SK-N-SH (cell line): Measurements from ENCODE around the gene LRRC51. TPM values are rescaled to one million over a fixed set of nuclear protein-coding genes. Genes with fewer than 3 reads are reported as not detected.
A peak's percentile ranks its signal among the peaks of the same experiment; 100 is the strongest.

Experiments
- CTCF ChIA-PET: fragments of 300-600, 350-600 bp; formaldehyde crosslinking; extraction: SDS; loops from one replicate; lab custom pipeline; 2021; lab: Yijun Ruan, JAX
- POLR2A ChIA-PET: fragments of 350-600 bp; sonication (Branson Sonifier 250); formaldehyde crosslinking; extraction: SDS; loops from one replicate; lab custom pipeline; 2020; ENCODE audit warnings: antibody characterized with exemption, inconsistent platforms; lab: Yijun Ruan, JAX
- DNase-seq: peaks from one replicate; pipeline ENCODE4 v3.0.0; 2012
- H2AFZ ChIP-seq: fragments of 200-600 bp; sonication (generic); 2 replicates; pipeline ENCODE4 v1.8.1; 2016; ENCODE audit warnings: antibody characterized with exemption, mild to moderate bottlenecking, low read depth
- H3F3A ChIP-seq: fragments of 200-600 bp; sonication (generic); replicated peaks from 2 replicates; pipeline ENCODE3; 2016; ENCODE audit warnings: antibody characterized with exemption, mild to moderate bottlenecking; ENCODE audit not compliant: insufficient read depth
- H3K27ac ChIP-seq, 2 experiments: fragments of 200-500 bp in 1 of 2; fragments of 200-600 bp in 1 of 2; sonication (Bioruptor generic) in 1 of 2; sonication (generic), shearing (Covaris generic) in 1 of 2; 2 replicates each; pipeline versions ENCODE4 v1.5.1 to v1.6.1; 2014 to 2016; ENCODE audit warnings: low read depth in 2 of 2, inconsistent platforms in 1 of 2, low read length in 1 of 2, mild to moderate bottlenecking in 1 of 2, mixed read lengths in 1 of 2
- H3K27me3 ChIP-seq: fragments of 200-600 bp; sonication (generic), shearing (Covaris generic); 2 replicates; pipeline ENCODE4 v1.6.1; 2016; ENCODE audit warnings: mixed run types; ENCODE audit not compliant: insufficient read depth
- H3K36me3 ChIP-seq, 2 experiments: fragments of 200-500 bp in 1 of 2; fragments of 200-600 bp in 1 of 2; sonication (Bioruptor generic) in 1 of 2; sonication (generic) in 1 of 2; replicated peaks in 1 of 2; 2 replicates each; pipeline versions ENCODE3 to v1.5.1; 2014 to 2016; ENCODE audit warnings: low read length in 1 of 2, mild to moderate bottlenecking in 1 of 2; ENCODE audit not compliant: insufficient read depth in 2 of 2, control insufficient read depth in 1 of 2
- H3K4me1 ChIP-seq, 2 experiments: fragments of 200-500 bp in 1 of 2; fragments of 200-600 bp in 1 of 2; sonication (Bioruptor generic) in 1 of 2; sonication (generic), shearing (Covaris generic) in 1 of 2; 2 replicates each; pipeline versions ENCODE4 v1.5.1 to v1.6.1; 2014 to 2016; ENCODE audit warnings: low read depth in 1 of 2, low read length in 1 of 2, mixed run types in 1 of 2; ENCODE audit not compliant: insufficient read depth in 2 of 2, control insufficient read depth in 1 of 2
- H3K4me2 ChIP-seq: fragments of 200-600 bp; sonication (generic), shearing (Covaris generic); 2 replicates; pipeline ENCODE4 v1.6.1; 2017; ENCODE audit warnings: mixed run types
- H3K4me3 ChIP-seq, 2 experiments: fragments of 200-500 bp in 1 of 2; fragments of 200-600 bp in 1 of 2; sonication (Bioruptor generic) in 1 of 2; sonication (generic), shearing (Covaris generic) in 1 of 2; 2 replicates each; pipeline versions ENCODE4 v1.5.1 to v1.8.1; 2014 to 2016; ENCODE audit warnings: low read depth in 2 of 2, inconsistent platforms in 1 of 2, low read length in 1 of 2, mild to moderate bottlenecking in 1 of 2, mixed read lengths in 1 of 2, moderate library complexity in 1 of 2
- H3K79me2 ChIP-seq: fragments of 200-600 bp; sonication (generic); 2 replicates; pipeline ENCODE4 v1.8.1; 2017; ENCODE audit warnings: mild to moderate bottlenecking; ENCODE audit not compliant: insufficient read depth
- H3K9ac ChIP-seq: fragments of 200-600 bp; sonication (generic); 2 replicates; pipeline ENCODE4 v1.6.1; 2017; ENCODE audit warnings: mixed run types
- H3K9me2 ChIP-seq: fragments of 200-600 bp; sonication (generic); 2 replicates; pipeline ENCODE4 v1.6.1; 2017; ENCODE audit warnings: mixed run types
- H3K9me3 ChIP-seq: fragments of 200-600 bp; sonication (generic); 2 replicates; pipeline ENCODE4 v1.6.1; 2017; ENCODE audit warnings: mixed run types, mild to moderate bottlenecking, moderate library complexity
- H4K20me1 ChIP-seq: fragments of 200-600 bp; sonication (generic); 2 replicates; pipeline ENCODE4 v1.6.1; 2017; ENCODE audit warnings: mild to moderate bottlenecking, mixed run types; ENCODE audit not compliant: insufficient read depth
- ELF1 ChIP-seq: IDR thresholded peaks from 2 replicates; pipeline ENCODE4 v1.4.0; 2012
- EP300 ChIP-seq, 2 experiments: IDR thresholded peaks; 2 replicates each; pipeline versions ENCODE4 v1.4.0 to v1.6.1; 2012; ENCODE audit warnings: borderline replicate concordance in 1 of 2, low read depth in 1 of 2, low read length in 1 of 2
- EZH2phosphoT487 ChIP-seq: fragments of 200-600 bp; sonication (generic); IDR thresholded peaks from 2 replicates; pipeline ENCODE4 v1.6.1; 2017; ENCODE audit warnings: low read depth, mixed run types, mild to moderate bottlenecking, antibody characterized with exemption, moderate library complexity, borderline replicate concordance
- FOSL2 ChIP-seq: IDR thresholded peaks from 2 replicates; pipeline ENCODE4 v1.4.0; 2012; ENCODE audit warnings: low read depth, mild to moderate bottlenecking, moderate library complexity, borderline replicate concordance
- FOXJ3 ChIP-seq: sonication (generic); formaldehyde crosslinking; IDR thresholded peaks from 2 replicates; pipeline ENCODE4 v1.5.1; 2020; ENCODE audit warnings: mild to moderate bottlenecking, missing genetic modification reagents
- FOXM1 ChIP-seq: IDR thresholded peaks from 2 replicates; pipeline ENCODE4 v1.4.0; 2012; ENCODE audit warnings: low read depth, mild to moderate bottlenecking
- MEF2A ChIP-seq: IDR thresholded peaks from 2 replicates; pipeline ENCODE4 v1.4.0; 2012; ENCODE audit warnings: low read depth, borderline replicate concordance
- MXI1 ChIP-seq: IDR thresholded peaks from 2 replicates; pipeline ENCODE4 v1.6.1; 2012; ENCODE audit warnings: mild to moderate bottlenecking, low read depth, low read length, improper control_type of control experiment
- RXRA ChIP-seq: IDR thresholded peaks from 2 replicates; pipeline ENCODE4 v1.4.0; 2012; ENCODE audit warnings: low read depth, mild to moderate bottlenecking, borderline replicate concordance
- SIN3A ChIP-seq: IDR thresholded peaks from 2 replicates; pipeline ENCODE4 v1.6.1; 2012; ENCODE audit warnings: low read depth, mild to moderate bottlenecking, low read length, moderate library complexity, borderline replicate concordance
- TAF1 ChIP-seq: IDR thresholded peaks from 2 replicates; pipeline ENCODE4 v1.6.1; 2012; ENCODE audit warnings: low read depth, mild to moderate bottlenecking, low read length, moderate library complexity, borderline replicate concordance
- TEAD4 ChIP-seq: IDR thresholded peaks from 2 replicates; pipeline ENCODE4 v1.4.0; 2012; ENCODE audit warnings: mild to moderate bottlenecking, borderline replicate concordance; ENCODE audit not compliant: insufficient read depth
- YY1 ChIP-seq: IDR thresholded peaks from 2 replicates; pipeline ENCODE4 v1.4.0; 2012; ENCODE audit warnings: low read depth, mild to moderate bottlenecking
- WGBS: methylation state at CpG from one replicate; pipeline ENCODE4 v1.1.6; 2017; ENCODE audit warnings: low lambda C conversion rate; 5-methylcytosine and 5-hydroxymethylcytosine counted together
- polyA plus RNA-seq, 3 experiments: library from polyadenylated mRNA; depleted of rRNA; stranded (reverse); fragments of >200 nt; gene quantifications; 2 replicates each; pipeline ENCODE4 v1.2.3, GENCODE V29; 2012
- TF ChIP-seq, protein P1 (sequence below): fragments of 200-600 bp; sonication (generic); IDR thresholded peaks from 2 replicates; pipeline ENCODE4 v1.6.1; 2017; ENCODE audit warnings: antibody characterized with exemption, mild to moderate bottlenecking, moderate library complexity
- TF ChIP-seq, protein P2 (sequence below): IDR thresholded peaks from 2 replicates; pipeline ENCODE4 v1.4.0; 2012; ENCODE audit warnings: low read depth, borderline replicate concordance
- TF ChIP-seq, protein P3 (sequence below): IDR thresholded peaks from 2 replicates; pipeline ENCODE4 v1.4.0; 2012; ENCODE audit warnings: low read depth, borderline replicate concordance

LRRC51 gene
- polyA plus RNA-seq, 1 of the 3 experiments (the other 2 are of a cell fraction) = 7.3 TPM

DNA sequence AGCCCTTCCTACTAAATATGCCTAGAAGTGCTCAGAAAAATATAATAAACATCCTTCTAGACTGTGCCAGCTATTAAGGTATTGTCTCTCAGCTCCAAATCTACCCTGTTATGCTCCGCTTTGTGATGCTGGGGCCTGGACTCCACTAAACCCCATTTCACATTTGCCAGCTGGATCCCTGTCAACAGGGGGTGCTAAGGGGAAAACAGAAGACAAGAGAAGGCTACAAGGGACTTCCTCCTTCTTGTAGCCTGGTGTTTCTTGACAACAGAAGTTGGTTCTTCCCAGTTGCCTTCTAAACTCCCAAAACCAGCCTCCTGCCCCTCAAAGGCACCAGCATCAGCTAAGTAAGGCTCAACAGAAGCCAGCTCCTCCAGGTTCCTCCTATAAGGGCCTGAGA is 5.5 kb upstream of the LRRC51 start:
- Histone ChIP-seq H3K27me3 (no peaks in the 10 kb centered on the region), H3K9me2 (no peaks in the 10 kb centered on the region), H3K36me3 (peaks cover 0 to 4% of the 10 kb centered on the region in 2 experiments), H3K9me3 (no peaks in the 10 kb centered on the region), H3K79me2 (peaks cover 96% of the 10 kb centered on the region), H3K4me3 (no peak overlapping the region), H2AFZ (no peak overlapping the region), H4K20me1 (no peaks in the 10 kb centered on the region), H3K4me2 (no peak overlapping the region), H3K9ac (no peak overlapping the region), H3K4me1 (peaks cover 7 to 34% of the 10 kb centered on the region in 2 experiments), H3F3A (peaks cover 30% of the 10 kb centered on the region), H3K27ac (peak overlapping the region; percentile 4 to 12; a peak in 1 of 4 replicates)
- DNase-seq = no peak
- 100% methylated on average over 1 of the region's 1 CpG for WGBS
- CTCF ChIA-PET = interaction anchor here (0.8 to 3.2 kb wide), 5 partner anchors 13 to 97 kb away, joined by 3 to 16 read pairs (median 5); no protein-coding TSS in a partner anchor
- POLR2A ChIA-PET = no interaction called here
- no peak for TF ChIP-seq MXI1
- TF ChIP-seq, protein P1, sequence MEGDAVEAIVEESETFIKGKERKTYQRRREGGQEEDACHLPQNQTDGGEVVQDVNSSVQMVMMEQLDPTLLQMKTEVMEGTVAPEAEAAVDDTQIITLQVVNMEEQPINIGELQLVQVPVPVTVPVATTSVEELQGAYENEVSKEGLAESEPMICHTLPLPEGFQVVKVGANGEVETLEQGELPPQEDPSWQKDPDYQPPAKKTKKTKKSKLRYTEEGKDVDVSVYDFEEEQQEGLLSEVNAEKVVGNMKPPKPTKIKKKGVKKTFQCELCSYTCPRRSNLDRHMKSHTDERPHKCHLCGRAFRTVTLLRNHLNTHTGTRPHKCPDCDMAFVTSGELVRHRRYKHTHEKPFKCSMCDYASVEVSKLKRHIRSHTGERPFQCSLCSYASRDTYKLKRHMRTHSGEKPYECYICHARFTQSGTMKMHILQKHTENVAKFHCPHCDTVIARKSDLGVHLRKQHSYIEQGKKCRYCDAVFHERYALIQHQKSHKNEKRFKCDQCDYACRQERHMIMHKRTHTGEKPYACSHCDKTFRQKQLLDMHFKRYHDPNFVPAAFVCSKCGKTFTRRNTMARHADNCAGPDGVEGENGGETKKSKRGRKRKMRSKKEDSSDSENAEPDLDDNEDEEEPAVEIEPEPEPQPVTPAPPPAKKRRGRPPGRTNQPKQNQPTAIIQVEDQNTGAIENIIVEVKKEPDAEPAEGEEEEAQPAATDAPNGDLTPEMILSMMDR = peak; percentile 30
- TF ChIP-seq, all 33 proteins: peak for 1

DNA sequence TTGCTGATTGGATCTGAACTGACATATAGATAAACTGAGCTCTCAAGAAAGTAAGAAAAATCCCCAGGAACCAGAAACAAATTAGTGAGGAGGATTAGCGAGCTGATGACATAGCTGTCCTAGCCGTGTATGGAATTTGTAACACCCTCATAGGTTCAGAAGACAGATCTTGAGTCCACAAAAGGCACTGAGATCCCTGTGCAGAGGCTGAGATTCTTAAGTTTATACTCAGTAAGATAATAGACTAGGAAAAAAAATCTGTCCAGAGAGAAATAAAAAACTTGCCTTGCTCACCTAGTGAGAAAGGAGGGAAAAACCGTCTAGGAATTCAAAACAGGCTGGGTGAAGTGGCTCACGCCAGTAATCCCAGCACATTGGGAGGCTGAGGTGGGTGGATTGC is 4.9 kb upstream of the LRRC51 start:
- H3K9ac ChIP-seq = no peak overlapping the region
- 96% methylated on average over 4 of the region's 4 CpGs for WGBS
- peak overlapping the region in 1 of 2 experiments; percentile 12; a peak in 1 of 4 replicates for H3K27ac ChIP-seq
- no peak overlapping the region for H3K4me2 ChIP-seq
- peaks cover 0 to 4% of the 10 kb centered on the region in 2 experiments for H3K36me3 ChIP-seq
- H3K4me3 ChIP-seq = no peak overlapping the region
- no peaks in the 10 kb centered on the region for H3K9me2 ChIP-seq
- no peaks in the 10 kb centered on the region for H3K27me3 ChIP-seq
- H2AFZ ChIP-seq = no peak overlapping the region
- no peaks in the 10 kb centered on the region for H3K9me3 ChIP-seq
- H3F3A ChIP-seq = peaks cover 27% of the 10 kb centered on the region
- peaks cover 6 to 27% of the 10 kb centered on the region in 2 experiments for H3K4me1 ChIP-seq
- ChIA-PET CTCF (interaction anchor here (0.9 to 3.2 kb wide), 3 partner anchors 13 to 51 kb away, joined by 5 to 16 read pairs (median 5); no protein-coding TSS in a partner anchor), POLR2A (no interaction called here)
- no peak for DNase-seq
- TF ChIP-seq FOSL2 = no peak
- TF ChIP-seq FOXM1 = no peak
- TF ChIP-seq EZH2phosphoT487 = no peak
- no peak for TF ChIP-seq FOXJ3
- no peak for TF ChIP-seq YY1
- peaks cover 90% of the 10 kb centered on the region for H3K79me2 ChIP-seq
- H4K20me1 ChIP-seq = no peaks in the 10 kb centered on the region

DNA sequence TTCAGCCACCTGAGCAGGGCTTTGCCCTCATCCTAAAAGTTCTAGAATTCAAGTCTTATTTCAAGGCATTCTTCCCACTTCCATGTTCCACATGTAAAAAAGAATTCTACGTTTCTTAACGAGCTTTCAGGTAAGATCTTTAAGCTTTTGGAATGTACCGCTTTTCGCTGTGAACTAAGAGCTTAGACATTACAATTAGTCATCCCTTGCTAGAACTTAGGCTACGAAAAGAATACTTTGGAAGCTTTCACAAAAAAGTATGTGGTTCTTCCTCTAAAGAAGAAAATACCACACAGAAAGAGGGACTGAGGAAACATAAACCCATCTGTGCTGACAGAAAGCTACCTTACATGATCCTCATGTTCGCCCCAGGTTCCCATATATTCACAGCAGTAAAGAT is 2.2 kb upstream of the LRRC51 start:
- Histone ChIP-seq H3K9ac (peak overlapping the region; percentile 78; the same call in 1 of the 2 replicates), H3K9me2 (no peaks in the 10 kb centered on the region), H2AFZ (peak overlapping the region; percentile 37; the same call in 1 of the 2 replicates), H3K4me3 (peak overlapping the region; percentile 70 to 78; a peak in 2 of 4 replicates), H3K79me2 (peaks cover 66% of the 10 kb centered on the region), H3K27ac (peak overlapping the region; percentile 53 to 88; a peak in 3 of 4 replicates), H3F3A (peaks cover 1% of the 10 kb centered on the region), H3K27me3 (no peaks in the 10 kb centered on the region), H3K36me3 (peaks cover 0 to 4% of the 10 kb centered on the region in 2 experiments), H3K4me2 (peak overlapping the region; percentile 79), H3K9me3 (no peaks in the 10 kb centered on the region), H3K4me1 (peaks cover 5 to 8% of the 10 kb centered on the region in 2 experiments; a peak in 2 of 4 replicates), H4K20me1 (no peaks in the 10 kb centered on the region)
- WGBS = 80% methylated on average over 6 of the region's 6 CpGs
- CTCF ChIA-PET = interaction anchor here (0.7 to 2.1 kb wide), 8 partner anchors 8 to 353 kb away, joined by 3 to 14 read pairs (median 4); no protein-coding TSS in a partner anchor
- POLR2A ChIA-PET = interaction anchor here (1.4 to 1.6 kb wide), 2 partner anchors 38 to 40 kb away, joined by 3 to 5 read pairs; no protein-coding TSS in a partner anchor
- DNase-seq = no peak
- TF ChIP-seq YY1 = no peak
- no peak for TF ChIP-seq TEAD4
- TF ChIP-seq RXRA = no peak
- no peak for TF ChIP-seq EP300 (IDR thresholded peaks at IDR 0.05; ENCODE audit: borderline replicate concordance in 1 of 2, low read depth in 1 of 2, low read length in 1 of 2)
- TF ChIP-seq MXI1 = no peak
- no peak for TF ChIP-seq TAF1
- no peak for TF ChIP-seq ELF1
- TF ChIP-seq, protein P2, sequence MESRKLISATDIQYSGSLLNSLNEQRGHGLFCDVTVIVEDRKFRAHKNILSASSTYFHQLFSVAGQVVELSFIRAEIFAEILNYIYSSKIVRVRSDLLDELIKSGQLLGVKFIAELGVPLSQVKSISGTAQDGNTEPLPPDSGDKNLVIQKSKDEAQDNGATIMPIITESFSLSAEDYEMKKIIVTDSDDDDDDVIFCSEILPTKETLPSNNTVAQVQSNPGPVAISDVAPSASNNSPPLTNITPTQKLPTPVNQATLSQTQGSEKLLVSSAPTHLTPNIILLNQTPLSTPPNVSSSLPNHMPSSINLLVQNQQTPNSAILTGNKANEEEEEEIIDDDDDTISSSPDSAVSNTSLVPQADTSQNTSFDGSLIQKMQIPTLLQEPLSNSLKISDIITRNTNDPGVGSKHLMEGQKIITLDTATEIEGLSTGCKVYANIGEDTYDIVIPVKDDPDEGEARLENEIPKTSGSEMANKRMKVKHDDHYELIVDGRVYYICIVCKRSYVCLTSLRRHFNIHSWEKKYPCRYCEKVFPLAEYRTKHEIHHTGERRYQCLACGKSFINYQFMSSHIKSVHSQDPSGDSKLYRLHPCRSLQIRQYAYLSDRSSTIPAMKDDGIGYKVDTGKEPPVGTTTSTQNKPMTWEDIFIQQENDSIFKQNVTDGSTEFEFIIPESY = no peak
- TF ChIP-seq SIN3A = no peak
- TF ChIP-seq FOXM1 = no peak
- TF ChIP-seq, protein P3, sequence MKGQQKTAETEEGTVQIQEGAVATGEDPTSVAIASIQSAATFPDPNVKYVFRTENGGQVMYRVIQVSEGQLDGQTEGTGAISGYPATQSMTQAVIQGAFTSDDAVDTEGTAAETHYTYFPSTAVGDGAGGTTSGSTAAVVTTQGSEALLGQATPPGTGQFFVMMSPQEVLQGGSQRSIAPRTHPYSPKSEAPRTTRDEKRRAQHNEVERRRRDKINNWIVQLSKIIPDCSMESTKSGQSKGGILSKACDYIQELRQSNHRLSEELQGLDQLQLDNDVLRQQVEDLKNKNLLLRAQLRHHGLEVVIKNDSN = no peak
- TF ChIP-seq FOSL2 = no peak
- TF ChIP-seq MEF2A = no peak
